ENCODE measurements around the gene RAD51B. TPM values are rescaled to one million over a fixed set of nuclear protein-coding genes. Genes with fewer than 3 reads are reported as not detected.

The RAD51B gene
- total RNA-seq, 4 donors from 2014 or later = 14.0 to 16.4 (median 14.8) TPM

- Histone ChIP-seq H3K9me3 (no peaks in the 10 kb centered on the region), H3K27ac (peak overlapping the region in 1 of 3 donors; percentile 66), H3K36me3 (no peaks in the 10 kb centered on the region), H3K4me3 (replicated peaks in 1 of 3) (no peak overlapping the region), H3K27me3 (no peaks in the 10 kb centered on the region), H3K4me1 (peaks cover 12 to 16% of the 10 kb centered on the region in 2 donors)
- TF ChIP-seq CTCF (IDR thresholded peaks at IDR 0.05) = no peak
- no peak for TF ChIP-seq POLR2A (IDR thresholded peaks at IDR 0.05)
- intact Hi-C loops (cut with DNase I) = no loop called here
- 75 to 100% methylated on average over 1 of the region's 1 CpG for WGBS, 2 donors
- no peak for DNase-seq
Observed at GRCh38 chr14:68737086-68737485, 917.5 kb downstream of the RAD51B start.

- Histone ChIP-seq H3K27me3 (no peaks in the 10 kb centered on the region), H3K4me1 (peaks cover 12 to 16% of the 10 kb centered on the region in 2 donors), H3K4me3 (replicated peaks in 1 of 3) (no peak overlapping the region), H3K27ac (no peak overlapping the region), H3K36me3 (no peaks in the 10 kb centered on the region), H3K9me3 (no peaks in the 10 kb centered on the region)
- intact Hi-C loops (cut with DNase I) = no loop called here
- WGBS, 2 donors = 96 to 99% methylated on average over 4 of the region's 4 CpGs
- TF ChIP-seq POLR2A (IDR thresholded peaks at IDR 0.05) (no peak), CTCF (IDR thresholded peaks at IDR 0.05) (no peak)
- no peak for DNase-seq
Observed at GRCh38 chr14:68738559-68738958, 919.0 kb downstream of the RAD51B start.

- WGBS, 2 donors = 93 to 94% methylated on average over 7 of the region's 7 CpGs
- intact Hi-C loops (cut with DNase I) = no loop called here
- H3K4me3 ChIP-seq (replicated peaks in 1 of 3) = no peak overlapping the region
Observed at GRCh38 chr14:68739701-68740100, 920.1 kb downstream of the RAD51B start.

GRCh38 chr14:68740788-68741476 is 921.4 kb downstream of the RAD51B start:
- peaks cover 7 to 10% of the 10 kb centered on the region in 2 donors for H3K4me1 ChIP-seq
- 92 to 100% methylated on average over 4 of the region's 4 CpGs for WGBS, 2 donors
- H3K27ac ChIP-seq = no peak overlapping the region
- no peak for TF ChIP-seq CTCF (IDR thresholded peaks at IDR 0.05)
- TF ChIP-seq POLR2A (IDR thresholded peaks at IDR 0.05) = no peak
- H3K9me3 ChIP-seq = no peaks in the 10 kb centered on the region
- intact Hi-C loops (cut with DNase I) = no loop called here
- DNase-seq = no peak
- no peak overlapping the region for H3K4me3 ChIP-seq (replicated peaks in 1 of 3)
- no peaks in the 10 kb centered on the region for H3K36me3 ChIP-seq
- H3K27me3 ChIP-seq = no peaks in the 10 kb centered on the region

More at GRCh38 chr14:68739701-68740100, 920.1 kb downstream of the RAD51B start:
- Histone ChIP-seq H3K9me3 (no peaks in the 10 kb centered on the region), H3K27ac (no peak overlapping the region), H3K27me3 (no peaks in the 10 kb centered on the region), H3K4me1 (peaks cover 12 to 16% of the 10 kb centered on the region in 2 donors), H3K36me3 (no peaks in the 10 kb centered on the region)
- no peak for DNase-seq
- no peak for TF ChIP-seq CTCF (IDR thresholded peaks at IDR 0.05)
- TF ChIP-seq POLR2A (IDR thresholded peaks at IDR 0.05) = no peak

GRCh38 chr14:68741477-68741791 is 921.9 kb downstream of the RAD51B start:
- no peak for DNase-seq
- Histone ChIP-seq H3K36me3 (no peaks in the 10 kb centered on the region), H3K4me3 (replicated peaks in 1 of 3) (no peak overlapping the region), H3K9me3 (no peaks in the 10 kb centered on the region), H3K4me1 (peaks cover 4 to 5% of the 10 kb centered on the region in 2 donors), H3K27me3 (no peaks in the 10 kb centered on the region), H3K27ac (no peak overlapping the region)
- TF ChIP-seq POLR2A (IDR thresholded peaks at IDR 0.05) (no peak), CTCF (IDR thresholded peaks at IDR 0.05) (no peak)
- intact Hi-C loops (cut with DNase I) = no loop called here

Data from thyroid gland (tissue), 4 donors.